Left forelimb (tissue), 1 donor: ENCODE data around the gene ZNF304.
"Not testable (repeated sequence)": the region's sequence is repeated elsewhere in the genome, so short reads cannot be mapped to it uniquely, and the experiment has no call there.

Source experiments
- DNase-seq: peaks from one replicate; pipeline ENCODE4 v3.0.0-alpha.2; 2018; ENCODE audit warnings: low spot score

Gene ZNF304

DNA sequence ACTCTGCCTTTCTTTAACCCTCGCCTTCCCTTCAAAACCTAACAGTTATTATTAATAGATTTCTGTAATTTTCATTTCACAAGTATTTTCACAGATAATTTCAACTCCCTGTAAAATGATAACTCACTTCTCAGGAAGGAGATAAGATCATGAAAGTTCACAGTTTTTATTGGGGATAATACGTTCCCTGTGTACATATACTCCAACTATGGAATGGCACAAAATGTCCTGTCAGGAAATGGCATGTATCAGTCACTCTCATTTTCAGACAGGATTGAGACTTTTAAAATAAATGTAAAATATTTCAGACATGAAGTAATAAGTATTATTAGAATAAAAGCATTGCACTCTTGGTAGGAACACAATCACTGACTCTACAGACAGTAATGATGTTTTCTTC lies 11.3 kb downstream of the ZNF304 start:
- no peak for DNase-seq

DNA sequence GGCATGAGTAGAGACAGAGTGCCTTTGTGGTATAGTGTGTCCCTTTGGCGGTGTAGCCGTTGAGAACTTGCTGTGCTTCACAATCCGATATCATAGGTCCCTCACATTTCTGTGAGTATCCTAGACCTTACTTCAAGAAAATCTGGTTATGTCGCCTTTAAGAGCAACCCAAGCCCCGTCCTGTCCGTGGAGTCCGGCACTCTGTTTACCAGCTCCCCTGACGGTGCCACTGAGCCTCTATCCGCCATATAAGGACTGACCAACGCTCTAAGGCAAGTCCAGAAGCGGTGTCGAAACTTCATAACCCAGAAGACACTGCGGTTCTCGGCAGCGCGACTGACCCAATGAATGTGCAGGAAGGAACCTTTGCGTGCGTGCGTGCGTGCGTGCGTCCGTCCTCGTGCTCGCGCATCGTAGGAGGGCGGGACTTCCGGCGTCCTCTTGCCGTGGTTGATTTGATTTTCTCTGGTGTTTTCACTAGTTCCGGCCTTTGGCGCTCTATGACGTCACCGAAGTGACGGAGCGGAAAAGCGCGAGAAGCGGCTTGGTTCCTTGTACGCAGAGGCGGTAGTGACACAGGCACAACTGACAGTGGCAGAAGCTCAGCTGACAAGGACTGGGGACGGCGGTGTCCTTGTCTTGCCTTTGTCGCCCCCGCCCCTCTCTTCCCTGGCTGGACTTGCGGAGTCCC lies 12.1 kb downstream of the ZNF304 start, which contains the start of the genes TRAPPC2B and ZNF547:
TSS of gene TRAPPC2B (plus strand) at position 555 of the 691 bp plus-strand sequence. CDS start 1,283 bp downstream, outside the sequence.
TSS of gene ZNF547 (plus strand) at position 555 of the 691 bp plus-strand sequence. CDS start 5,005 bp downstream, outside the sequence.
- DNase-seq, result peak; percentile 100

DNA sequence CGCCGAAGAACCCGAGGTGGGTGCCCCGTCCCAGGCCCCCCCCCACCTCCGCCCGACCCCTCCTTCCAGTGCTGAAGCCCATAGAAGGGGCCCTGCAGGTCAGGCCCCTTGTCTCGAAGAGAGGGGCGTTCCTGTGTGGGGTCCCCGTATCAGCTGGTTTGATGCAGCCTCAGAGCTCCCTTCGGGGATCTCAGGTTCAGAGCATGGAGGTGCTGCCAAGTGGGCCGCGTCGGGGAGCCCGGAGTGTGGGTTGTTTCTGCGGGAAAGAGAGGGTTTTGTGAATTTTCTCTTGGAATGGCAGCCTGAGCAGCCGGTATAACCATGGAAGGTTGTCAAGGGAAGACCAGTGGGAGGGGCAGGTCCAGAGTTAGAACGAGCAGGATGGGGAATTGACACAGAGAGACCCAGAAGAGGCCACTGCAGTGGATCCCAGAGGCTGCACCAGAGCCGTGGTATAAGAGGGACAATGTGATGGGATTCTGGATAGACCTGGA lies 12.7 kb downstream of the ZNF304 start:
- DNase-seq, result no peak

DNA sequence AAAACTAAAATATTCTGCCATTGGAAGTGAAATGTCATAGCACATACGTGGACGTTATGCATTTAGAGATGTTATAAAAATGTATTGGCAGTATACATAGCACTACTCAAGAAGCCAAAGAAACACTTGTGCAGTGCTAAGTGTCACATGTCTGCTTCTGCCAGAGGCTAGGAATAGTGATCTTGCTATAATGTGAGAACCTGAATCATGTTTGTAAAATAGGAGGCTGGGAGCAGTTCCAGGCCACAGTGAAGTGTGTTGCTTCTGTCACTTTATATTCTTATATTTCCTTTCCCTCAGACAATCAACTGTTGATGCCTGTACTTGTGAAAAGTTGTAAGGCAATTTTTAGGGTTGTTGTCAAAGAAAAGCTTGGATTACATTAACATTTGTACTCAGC lies 15.7 kb downstream of the ZNF304 start:
- DNase-seq, result no peak

DNA sequence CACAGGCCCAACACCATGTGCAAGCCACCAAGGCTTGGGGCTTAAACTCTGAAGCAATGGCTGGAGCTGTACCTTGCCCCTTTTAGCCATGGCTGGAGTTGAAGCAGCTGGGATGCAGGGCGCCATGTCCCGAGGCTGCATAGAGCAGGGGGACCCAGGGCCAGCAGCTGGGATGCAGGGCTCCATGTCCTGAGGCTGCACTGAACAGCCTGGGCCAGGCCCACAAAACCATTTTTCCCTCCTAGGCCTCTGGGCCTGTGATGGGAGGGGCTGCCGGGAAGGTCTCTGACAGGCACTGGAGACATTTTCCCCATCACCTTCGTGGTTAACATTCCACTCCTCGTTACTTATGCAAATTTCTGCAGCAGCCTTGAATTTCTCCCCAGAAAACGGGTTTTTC lies 23.1 kb downstream of the ZNF304 start:
- DNase-seq, result no peak

DNA sequence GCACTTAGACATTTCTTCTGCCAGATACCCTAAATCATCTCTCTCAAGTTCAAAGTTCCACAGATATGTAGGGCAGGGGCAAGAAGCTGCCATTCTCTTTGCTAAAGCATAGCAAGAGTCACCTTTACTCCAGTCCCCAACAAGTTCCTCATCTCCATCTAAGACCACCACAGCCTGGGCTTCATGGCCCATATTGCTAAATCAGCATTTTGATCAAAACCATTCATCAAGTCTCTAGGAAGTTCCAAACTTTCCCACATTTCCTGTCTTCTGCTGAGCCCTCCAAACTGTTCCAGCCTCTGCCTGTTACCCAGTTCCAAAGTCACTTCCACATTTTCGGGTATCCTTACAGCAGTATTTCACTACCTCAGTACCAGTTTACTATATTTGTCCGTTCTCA lies 23.6 kb downstream of the ZNF304 start:
- not testable (repeated sequence) for DNase-seq

DNA sequence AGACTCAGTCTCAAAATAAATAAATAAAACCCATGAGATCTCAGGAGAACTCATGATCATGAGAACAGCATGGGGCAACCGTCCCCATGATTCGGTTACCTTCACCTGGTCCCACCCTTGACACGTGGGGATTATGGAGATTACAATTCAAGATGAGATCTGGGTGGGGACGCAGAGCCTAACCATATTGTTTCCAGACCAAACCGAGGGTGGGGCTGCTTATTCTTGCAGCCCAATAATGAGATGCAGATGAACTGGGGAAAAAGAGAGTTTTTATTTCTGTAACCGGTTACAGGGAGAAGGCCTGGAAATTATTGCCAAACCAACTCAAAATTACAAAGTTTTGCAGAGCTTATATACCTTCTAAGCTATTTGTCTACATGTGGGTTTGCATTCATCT lies 25.1 kb downstream of the ZNF304 start:
- no peak for DNase-seq

DNA sequence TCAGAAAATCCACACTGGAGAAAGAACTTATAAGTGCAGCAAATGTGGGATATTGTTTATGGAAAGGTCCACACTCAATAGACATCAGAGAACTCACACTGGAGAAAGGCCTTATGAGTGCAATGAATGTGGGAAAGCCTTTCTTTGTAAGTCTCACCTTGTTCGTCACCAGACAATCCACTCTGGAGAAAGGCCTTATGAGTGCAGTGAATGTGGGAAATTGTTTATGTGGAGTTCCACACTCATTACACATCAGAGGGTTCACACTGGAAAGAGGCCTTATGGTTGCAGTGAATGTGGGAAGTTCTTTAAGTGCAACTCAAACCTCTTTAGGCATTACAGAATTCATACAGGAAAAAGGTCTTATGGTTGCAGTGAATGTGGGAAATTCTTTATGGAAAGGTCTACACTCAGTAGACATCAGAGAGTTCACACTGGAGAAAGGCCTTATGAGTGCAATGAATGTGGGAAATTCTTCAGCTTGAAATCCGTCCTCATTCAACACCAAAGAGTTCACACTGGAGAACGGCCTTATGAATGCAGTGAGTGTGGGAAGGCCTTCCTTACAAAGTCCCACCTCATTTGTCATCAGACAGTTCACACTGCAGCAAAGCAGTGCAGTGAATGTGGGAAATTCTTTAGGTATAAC lies 26.6 kb downstream of the ZNF304 start:
- no peak for DNase-seq

DNA sequence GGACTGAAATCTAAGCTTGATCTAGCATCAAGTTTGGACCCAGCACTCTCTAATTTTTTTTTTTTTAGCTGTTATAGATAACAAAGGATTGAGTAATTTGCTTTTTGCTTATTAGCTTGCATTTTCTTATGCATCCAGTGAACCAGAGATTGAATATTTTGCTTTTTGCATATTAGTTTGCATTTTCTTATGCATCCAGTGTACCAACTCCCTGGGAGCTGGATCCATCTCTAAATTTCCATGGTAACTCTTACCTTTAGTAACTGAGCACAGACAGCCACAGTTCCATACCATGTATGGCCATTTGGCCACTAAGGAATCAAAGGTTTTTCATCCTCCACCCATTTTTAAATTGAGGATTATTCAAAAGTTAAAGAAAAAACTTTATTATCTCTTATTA lies 29.9 kb downstream of the ZNF304 start:
- no peak for DNase-seq

DNA sequence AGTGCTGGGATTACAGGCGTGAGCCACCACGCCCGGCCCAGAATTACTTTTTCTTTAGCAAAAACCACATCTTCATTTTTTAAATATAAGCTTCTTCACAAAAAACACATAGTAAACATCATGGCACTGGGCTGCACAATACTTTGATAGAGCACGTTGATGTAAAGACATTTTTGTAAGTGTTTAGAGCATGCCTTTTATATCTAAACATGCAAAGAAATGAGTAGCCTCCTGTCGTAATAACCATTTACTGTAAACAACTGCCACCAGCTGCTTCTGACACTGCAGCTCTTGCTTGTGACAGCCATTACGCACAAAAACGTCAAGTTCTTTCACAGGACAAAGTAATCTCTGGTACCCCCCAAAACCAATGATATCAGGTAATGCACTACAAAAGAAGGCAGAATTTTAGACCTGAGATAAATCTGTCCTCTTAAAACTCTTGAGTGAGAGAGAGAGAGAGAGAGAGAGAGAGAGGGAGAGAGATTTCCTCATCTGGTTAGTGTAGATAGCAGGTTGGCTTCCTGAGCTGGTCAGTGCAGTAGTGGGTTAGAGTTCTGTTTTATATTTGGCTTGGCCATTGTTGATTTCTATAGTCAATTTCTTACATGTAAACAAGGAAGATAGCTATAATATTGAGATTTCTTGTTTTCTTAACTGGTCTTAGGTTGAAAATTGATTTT lies 31.9 kb downstream of the ZNF304 start:
- no peak for DNase-seq

DNA sequence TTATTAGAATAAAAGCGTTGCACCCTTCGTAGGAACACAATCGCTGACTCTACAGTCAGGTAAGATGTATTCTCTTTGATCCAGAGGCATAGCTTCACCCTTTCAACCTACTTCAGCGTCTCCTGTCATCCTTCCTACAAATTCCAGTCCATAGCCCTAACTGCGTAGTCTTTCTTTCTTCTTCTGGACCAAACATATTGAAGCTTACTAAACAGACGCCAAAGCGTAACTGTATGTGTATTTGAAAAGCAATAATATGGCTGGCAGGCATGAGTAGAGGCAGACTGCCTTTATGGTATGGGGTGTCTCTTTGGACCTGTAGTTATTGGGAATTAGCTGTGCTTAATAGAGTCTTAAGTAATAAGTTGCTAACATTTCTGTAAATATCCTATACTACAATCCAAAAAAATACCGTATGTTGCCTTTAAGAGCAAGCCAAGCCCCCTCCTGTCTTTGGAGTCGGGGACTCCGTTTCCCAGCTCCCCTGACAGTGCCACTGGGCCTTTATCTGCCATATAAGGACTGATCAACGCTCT lies 38.2 kb downstream of the ZNF304 start:
- no peak for DNase-seq

DNA sequence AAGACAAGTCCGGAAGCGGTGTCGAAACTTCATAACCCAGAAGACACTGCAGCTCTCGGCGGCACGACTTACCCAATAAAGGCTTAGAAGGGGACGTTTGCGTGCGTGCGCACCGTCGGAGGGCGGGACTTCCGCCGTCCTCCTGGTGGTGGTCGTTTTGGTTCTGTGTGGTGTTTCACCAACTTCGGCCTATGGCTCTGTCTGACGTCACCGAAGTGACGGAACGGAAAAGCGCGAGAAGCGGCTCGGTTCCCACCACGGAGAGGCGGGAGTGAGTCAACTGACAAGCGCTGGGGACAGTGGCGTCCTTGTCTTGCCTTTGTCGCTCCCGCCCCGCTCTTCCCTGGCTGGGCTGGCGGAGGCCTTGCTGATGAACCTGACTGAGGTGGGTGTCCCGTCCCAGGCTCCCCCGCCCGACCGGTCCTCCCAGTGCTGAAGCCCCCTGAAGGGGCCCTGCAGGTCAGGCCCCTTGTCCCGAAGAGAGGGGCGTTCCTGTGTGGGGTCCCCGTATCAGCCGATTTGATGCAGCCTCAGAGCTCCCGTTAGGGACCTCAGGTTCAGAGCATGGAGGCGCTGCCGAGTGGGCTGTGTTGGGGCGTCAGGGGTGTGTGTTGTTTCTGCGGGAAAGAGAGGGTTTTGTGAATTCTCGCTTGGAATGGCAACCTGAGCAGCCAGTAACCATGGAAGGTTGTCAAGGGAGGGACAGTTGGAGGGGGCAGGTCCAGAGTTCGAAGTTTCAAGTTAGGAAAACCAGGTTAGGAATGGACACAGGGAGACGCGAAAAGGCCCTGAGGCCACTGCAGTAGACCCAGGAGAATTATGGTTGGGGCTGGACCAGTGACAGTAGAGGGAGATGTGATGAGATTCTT lies 38.9 kb downstream of the ZNF304 start, which contains the start of gene ZNF548:
TSS of gene ZNF548 (plus strand) at position 125 of the 869 bp plus-strand sequence. CDS start at position 371, 246 bp downstream.
- peak; percentile 99 for DNase-seq

DNA sequence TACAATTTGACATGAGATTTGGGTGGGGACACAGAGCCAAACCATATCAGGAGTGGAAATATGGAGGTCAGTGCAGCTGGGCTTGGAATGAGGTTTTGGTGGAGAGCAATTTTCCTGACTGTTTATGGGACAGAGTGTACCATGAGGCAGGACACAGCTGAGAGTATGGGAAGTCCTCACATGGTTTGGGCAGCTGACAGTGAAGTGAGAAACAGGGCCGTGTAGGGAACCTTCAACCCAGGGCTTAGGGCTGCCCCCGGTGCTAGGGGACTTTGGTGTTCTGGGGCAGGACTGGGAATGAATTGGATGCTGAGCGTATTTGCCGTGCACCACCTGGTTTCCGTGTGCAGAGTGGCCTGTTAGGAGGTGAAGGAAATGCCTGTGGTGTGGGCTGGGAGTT lies 44.6 kb downstream of the ZNF304 start:
- DNase-seq, result no peak

DNA sequence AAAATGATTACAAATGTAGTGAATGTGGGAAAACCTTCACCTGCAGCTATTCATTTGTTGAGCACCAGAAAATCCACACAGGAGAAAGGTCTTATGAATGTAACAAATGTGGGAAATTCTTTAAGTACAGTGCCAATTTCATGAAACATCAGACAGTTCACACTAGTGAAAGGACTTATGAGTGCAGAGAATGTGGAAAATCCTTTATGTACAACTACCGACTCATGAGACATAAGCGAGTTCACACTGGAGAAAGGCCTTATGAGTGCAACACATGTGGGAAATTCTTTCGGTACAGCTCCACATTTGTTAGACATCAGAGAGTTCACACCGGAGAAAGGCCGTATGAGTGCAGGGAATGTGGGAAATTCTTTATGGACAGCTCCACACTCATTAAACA lies 47.8 kb downstream of the ZNF304 start:
- DNase-seq, result no peak

DNA sequence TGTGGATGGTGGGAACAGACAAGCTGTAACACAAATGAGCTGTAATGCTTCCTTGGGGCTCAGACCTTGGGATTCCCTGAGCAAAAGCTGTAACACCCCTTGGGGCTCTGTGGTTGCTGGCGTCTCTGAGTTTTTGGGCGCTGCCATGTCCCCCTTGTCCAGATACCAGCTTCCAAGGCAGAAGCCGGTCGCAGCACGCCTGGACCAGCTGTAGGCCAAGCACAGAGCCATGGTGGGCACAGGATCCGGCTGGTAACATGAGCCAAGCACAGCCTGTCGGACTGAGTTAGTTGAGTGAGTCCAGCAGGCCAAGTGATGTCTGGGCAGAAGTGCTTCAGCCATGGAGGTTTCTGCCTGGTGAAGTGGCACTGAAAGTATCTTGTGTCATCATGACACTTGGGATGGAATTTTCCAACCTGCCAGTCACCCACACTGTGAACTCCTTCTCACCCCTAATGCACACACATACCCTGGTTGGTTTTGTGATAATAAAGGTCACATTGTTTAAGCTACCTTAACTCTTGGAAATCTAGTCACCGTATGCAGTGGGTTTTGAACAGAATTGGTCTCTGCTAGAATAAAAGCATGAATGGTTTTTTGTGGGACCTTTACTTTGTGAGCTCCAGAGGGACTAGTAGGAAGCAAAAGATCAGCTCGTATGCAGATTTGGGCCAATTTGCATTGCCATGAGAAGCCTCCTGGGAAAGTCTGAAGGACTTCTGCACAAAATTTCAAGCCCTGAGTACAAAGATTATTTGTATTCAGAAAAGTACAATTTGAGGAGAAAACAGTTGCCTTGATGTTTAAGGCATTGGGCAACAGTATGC lies 52.9 kb downstream of the ZNF304 start:
- no peak for DNase-seq

DNA sequence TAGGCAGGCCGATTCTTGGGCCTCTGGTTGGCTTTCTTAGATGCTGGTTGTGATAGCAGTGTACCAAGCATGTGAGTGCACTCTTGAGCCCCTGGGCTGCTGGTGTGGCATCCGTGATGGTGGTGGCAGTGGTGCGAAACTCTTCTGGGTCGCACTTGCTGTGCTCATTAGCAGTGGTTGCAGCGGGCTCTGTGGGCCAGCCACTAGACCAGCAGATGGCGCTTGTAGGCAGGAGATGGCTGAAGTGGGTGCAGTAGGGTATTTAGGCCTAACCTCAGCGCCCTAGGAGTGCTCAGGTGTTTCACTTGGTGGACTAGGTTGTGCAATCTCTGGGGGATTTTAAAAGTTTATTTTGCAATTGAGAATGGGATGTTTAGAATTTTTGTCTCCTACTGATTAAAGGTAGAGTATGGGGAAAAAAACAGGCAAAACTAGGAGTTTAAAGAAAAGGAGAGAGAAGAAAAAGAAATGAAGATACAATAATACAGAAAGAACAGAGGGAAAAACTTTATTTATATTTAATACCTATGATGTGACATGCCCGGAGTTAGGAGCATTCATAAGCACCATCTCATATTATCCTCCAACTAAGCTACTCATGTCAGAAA lies 55.5 kb downstream of the ZNF304 start:
- DNase-seq, result no peak
